Kasumi-1 (cell line): ENCODE measurements around the gene GNG4.

Experiments
- DNase-seq, 2 experiments: peaks; one replicate each; lab custom pipeline; 2025; lab: John Stamatoyannopoulos, UW

The GNG4 gene

DNA sequence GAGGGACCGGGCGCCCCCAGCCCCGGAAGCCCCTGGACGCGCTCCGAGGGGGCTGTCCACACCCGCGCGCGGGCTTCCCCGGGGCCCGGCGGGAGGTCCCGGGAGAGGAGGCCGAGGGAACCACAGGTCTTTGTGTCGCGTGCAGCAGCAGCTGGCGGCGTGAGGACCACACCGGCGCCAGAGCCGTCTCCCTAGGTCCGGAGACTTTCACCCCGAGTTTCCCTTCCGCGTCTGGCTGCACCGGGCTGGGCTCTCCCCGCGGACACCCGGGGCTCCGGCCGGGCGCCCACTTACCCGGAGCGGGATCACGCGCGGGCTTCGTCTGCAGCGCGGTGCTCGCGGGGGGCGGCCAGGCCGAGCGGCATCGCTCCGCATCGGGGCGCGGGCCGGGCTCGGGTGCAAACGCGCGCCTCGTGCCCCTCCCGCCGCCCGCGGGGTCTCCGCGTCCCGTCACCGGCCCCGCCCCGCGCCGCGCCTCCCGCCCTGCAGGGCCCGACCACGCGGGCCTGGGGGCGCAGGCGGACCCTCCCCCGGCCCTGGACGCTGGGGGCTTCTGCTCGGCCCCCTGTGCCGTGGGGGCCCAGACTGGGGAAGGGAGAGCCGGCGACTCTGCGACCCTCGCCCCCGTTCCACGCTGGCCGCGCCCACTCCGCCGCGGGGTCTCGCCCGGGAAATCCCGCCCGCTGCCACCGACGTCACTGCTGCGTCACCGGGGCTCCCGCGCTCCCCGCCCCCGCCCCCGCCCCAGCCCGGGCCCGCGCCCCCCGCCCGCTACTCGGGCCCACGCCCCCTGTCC is at the start of gene GNG4:
Gene GNG4 (minus strand): TSS at position 417 of the 796 bp plus-strand sequence. CDS start 65,946 bp downstream, outside the sequence.
- no peak for DNase-seq

DNA sequence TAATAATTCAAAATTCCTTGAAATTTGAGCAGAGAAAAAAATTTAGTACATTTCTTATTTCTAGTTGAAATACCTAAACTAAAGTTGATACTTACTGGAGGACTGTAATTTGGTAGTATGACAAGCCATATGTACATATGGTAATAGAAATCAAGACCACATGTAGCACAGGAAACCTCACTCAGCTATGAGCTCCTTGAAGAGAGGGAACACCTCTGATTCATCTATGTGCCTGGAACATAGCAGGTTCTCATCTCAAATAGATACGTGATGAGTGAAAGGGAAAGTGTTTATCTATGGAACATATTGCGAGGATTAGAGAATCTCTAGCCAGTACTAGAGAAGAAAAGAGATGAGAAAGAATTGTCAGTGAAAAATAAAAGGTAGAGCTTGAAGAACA is 47.9 kb upstream of the GNG4 start:
- DNase-seq, result no peak

DNA sequence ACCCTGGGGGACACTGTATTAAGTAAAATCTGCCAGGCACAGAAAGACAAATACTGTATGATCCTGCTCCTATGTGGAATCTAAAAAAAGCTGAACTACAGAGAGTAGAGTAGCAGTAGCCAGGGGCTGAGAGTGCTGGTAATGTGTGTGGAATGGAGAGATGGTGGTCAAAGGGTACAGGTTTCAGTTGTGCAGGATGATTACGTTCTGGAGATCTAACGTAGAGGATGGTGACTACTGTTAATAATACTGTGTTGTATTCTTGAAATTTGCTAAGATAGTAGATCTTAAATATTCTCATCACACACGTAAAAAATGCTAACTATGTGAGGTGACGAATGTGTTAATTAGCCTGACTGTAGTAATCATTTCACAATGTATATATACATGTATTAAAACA is 39.8 kb upstream of the GNG4 start:
- DNase-seq, result no peak

DNA sequence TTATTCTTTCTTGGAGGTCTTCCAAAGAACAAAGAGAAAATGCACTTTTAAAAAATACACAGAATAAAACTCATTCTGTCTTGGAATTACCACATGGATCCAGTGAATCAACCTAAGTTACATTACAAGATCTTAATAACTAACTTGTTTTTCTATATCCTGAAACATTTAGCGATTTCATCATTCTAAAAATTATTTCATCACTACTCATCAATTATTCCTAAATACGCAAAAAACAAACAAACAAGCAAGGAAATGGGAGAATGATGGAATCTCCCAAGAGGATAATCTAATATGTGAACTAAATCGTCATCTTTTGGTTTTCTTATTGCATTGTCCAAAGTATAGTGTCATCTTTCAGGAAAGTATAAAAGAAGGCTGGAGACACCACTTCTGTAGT is 38.5 kb upstream of the GNG4 start:
- DNase-seq, result no peak

DNA sequence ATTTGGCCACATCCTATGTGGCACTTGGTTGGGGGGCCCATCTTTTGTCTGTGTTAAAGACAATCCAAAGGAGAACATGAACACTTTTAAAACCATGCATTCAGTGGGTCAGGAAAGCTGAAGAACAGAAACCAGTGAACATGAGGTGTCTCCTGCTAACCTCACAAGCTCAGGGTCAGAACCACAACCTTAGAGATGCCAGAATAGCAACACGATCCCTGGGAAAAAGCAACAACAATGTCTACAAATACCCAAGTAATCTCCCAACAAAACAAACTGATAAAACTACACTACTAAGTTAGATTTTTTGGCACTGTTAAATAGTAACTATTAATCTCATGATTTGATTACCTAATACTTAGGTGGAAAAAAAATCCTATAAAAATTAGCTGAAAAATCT is 34.1 kb upstream of the GNG4 start:
- no peak for DNase-seq

DNA sequence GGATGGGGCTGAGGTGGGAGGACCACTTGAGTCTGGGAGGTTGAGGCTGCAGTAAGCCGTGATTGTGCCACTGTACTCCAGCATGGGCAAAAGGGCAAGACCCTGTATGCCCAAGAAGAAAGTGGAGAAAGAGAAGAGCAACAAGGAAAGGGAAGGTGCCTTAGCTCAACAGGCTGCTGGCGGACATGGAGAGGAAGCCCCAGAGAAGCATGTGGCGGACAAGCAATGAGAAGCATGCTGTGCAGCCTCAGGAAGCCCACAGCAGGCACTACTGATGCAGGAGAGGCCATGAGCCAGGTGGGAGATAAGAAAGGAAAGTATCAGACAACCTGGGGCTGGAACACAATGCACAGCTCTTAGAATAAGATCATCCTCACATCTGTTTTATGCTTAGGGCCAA is 32.6 kb upstream of the GNG4 start:
- DNase-seq, result no peak

DNA sequence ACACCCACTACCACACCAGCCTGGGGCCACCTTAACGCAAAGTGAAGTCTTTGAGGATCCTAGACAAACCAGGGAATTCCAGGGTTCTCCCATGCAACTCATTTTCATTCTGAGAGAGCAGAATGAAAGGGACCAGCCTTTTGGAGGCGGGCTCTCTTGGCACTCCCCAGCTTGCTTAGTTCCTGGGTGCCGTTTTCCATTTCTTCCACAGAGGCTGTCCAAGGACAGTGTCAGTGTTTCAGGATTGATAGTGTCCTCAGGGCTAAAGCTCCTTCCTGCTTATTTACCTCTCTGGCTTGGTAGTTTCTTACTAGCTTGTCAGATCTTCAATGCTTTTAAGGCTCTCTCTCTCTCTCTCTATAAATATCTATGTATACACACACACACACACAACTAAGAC is 30.1 kb upstream of the GNG4 start:
- DNase-seq, result no peak

DNA sequence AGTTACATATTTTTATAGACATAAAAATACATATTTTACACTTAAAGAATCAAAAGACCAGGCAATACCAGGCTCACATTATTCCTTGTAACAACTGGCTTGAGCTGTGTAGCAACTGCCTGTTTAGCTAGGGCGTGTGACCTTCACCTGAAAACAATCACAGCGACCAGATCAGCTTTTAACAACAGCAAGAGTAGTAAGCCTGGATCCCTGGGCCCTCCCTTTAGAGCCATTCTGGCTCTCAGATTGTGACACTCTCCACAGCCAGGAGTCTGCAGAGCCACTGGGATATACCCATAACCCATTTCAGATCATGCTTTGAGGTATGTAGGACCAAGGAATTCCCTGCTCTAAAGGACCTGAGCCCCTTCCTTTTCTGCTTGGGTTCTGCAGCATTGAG is 29.4 kb upstream of the GNG4 start:
- no peak for DNase-seq

DNA sequence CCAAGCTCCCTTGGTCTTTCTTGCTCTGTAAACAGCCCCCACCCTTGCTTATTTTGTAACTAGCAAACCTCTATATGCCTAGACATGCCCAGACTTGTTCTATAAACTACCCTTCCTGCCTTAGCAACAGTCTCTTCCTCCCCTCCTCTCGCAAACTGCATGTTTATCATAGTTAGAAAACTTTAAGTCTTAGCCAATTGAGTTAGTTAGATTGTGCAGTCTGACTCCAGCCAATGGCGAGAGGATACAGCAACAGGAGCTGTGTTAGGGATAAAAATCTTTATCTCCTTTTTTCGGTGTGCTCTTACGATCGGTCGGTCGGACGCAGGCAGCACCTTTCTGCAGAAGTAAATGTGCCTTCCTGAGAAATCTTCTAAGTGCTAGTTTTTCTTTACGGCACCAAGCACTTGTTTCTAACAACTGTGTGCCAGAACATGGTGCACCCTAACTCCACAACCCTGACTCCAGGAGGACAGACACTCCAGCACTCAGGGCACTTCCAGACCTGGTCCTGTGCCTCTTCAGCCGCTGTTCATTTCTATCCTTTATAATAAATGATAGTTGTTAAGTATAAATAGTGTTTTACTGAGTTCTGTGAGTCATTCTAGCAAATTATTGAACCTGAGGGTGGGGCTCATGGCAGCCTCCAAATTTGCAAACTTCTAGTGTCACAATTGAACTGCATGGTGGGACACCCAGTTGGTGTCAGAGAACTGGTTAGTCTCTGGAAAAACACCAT is 25.7 kb upstream of the GNG4 start:
- DNase-seq, result no peak

DNA sequence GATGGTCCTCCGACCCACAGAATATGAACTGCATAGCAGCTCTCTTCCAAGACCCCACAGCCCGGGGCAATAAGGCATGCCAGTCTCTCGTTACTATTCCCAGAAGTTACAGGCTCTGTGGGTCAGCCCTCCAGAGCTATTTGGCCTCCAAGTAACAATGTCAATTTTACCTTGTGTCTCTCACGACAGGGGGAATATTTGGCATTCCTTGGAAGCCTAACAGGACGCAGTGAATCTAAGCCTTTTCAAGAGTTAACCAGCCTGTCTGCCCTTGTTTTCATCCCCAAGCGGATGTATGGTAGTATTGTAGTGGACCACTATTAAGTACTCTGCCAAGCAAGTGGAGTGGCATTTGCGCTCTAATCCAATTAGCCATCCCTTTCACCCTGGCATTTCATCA is 24.4 kb upstream of the GNG4 start:
- no peak for DNase-seq

DNA sequence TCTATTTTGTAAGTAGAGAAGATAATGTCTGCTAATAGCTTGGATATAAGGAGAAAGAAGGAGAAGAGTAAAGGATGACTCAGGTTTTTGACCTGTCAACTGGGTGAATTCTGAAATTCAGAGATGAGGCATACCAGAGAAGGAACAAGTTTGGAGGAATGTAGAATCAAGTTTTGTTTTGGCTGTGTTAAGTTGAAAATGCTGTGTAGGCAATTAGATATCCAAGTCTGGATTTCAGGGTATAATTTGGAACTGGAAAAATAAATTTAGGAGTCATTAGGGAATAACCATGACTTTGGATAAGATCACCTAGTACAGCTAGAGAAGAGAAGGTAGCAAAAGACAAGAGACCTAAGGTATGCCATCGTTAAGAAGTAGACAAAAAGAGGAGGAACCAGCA is 22.4 kb upstream of the GNG4 start:
- no peak for DNase-seq

DNA sequence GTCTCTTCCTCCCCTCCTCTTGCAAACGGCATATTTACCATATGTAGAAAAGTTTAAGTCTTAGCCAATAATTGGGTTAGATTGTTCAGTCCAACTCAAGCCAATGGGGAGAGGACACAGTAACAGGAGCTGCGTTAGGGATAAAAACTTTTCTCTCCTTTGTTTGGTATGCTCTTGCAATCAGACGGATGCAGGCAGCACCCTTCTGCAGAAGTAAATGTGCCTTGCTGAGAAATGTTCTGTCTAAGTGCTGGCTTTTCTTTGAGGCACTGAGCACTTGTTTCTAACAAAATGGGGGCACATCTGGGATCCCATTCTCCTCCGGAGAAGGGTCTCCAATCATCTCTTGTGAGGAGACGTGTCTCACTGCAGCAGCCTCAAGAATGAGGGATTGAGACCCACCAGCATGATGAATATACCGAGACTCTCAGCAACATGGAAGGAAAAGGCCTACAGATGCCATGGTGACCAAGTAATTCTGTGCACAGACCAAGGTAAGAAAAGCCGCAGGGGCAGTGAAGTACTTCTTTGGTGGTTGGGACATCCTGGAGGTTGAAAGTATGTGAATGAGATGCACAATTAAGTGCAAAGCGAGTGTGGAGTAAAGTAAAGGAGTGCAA is 20.7 kb upstream of the GNG4 start:
- DNase-seq, result no peak

DNA sequence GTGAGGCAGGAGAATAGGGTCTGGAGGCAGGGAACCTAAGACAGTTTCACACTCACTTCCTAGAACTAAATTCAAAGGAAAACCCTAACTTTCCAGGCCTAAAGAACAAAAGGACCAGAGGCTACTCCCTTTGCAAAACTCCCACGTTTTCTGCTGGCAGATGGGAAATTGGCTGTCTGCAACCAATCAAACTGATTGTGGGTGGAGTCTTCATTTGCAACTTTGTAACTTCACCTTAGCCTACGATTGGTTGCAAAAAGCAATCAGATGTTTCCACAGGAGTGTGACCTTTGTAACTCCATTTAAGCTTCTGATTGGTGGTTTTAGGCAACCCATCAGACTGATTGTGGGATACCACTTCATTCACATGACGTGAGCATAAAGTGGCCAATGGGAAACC is 19.7 kb upstream of the GNG4 start:
- no peak for DNase-seq

DNA sequence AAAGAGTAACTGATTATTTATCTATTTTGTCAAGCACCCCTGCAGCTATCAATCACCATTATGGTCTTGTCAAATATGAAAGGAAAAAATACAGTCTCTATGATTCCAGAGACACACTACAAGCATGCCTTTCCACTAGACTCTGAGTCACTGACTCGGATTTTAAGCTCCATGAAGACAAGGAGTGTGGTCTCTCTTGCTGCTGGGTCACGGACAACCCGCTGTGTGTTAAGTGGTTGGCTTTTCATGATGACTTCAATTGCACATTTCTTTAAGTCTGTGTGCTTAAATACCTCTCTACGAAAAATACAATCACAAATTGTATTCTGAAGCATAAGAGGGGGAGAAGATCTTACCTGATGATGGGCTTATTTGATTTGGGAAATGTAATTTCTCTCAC is 14.0 kb upstream of the GNG4 start:
- no peak for DNase-seq

DNA sequence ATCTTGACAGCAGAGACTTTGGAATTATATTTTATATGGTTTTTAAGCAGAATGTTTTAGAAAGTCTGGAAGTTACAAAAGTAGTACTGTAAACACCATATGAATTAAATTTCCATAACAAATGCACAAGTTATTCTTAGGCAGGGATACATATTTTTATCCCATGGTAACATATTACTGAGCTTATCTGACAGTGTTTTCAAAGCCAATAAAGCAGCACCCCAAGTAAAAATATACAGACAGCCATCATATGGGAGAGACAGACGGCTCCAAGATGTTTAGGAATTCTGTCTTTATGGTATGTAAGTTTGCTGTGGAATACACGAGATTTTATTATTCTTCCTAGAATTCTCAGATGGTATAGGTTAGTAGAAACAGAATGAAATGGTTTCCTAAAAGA is 12.0 kb upstream of the GNG4 start:
- DNase-seq, result no peak

DNA sequence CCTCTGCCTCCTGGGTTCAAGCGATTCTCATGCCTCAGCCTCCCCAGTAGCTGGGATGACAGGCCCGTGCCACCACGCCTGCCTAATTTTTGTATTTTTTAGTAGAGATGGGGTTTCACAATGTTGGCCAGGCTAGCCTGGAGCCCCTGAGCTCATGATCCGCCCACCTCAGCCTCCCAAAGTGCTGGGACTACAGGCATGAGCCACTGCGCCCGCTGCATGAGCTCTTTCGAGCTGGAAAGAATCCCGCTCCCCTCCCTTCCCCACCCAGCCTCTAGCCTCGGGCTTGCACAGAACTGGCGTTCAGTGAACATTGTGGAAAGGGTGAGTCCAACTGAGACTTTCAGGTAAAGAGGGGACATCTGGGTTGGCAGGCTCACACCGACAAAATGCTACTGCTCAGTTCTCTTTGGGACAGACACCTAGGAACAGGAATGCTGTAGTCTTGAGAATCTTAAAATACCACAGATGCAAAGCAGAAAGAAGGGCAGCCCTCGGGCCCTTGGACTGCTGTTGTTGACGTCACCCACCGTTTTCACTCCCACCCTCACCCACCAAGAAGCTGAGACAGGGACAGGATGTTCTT is 9.7 kb upstream of the GNG4 start:
- no peak for DNase-seq

DNA sequence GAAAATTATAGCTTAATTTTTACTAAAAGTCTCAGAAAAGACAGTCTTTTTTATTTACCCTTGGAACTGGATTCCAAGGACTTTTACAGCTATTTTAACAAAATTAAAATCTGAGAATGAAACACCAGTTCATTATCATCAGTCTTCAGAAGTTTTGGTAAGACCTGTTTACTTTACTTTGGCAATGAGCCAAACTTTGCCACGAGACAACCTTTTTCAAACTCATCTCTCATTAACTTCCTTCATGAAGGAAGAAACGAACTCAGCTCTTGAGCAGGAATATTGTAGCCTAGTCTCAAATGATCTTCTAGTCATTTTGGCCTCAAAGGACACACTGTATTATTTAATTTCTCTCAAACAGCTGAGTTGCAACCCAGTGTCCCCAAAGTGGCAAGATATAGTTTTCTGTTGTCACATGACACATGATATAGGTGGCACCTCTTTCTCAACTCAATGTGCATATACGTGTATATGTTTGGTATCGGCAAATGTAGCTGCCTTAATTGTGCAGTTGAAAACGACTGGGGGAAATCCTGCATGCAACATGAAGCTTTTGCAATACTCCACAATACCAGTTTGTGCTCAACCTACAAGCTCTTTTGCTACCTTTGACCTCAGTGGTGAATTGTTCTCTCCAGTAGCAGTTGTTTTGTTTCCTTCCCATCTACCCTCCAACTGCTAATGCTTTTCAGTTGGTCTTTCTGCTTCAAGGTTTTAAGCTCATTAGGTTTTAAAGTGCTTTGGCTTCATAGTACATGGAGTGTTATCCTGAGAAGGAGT is 8.4 kb upstream of the GNG4 start:
- no peak for DNase-seq

DNA sequence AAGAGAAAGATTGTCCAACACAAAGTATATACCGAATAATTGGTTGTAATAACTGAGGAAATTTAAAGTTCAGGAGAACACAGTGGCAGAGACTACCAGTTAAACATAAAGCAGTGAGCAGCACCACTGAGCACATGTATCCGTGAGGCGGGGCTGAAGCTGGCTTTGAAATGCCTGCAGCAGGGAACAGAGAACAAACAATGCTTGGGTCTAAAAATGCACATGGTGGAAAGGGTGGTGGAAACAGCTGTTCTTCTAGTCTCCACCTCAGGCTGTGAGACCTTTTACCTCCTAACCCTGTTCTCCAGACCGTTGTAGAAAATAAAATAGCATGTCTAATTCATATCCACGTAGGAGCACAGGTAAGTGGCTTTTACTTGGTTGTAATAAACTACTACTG is 7.7 kb upstream of the GNG4 start:
- no peak for DNase-seq

DNA sequence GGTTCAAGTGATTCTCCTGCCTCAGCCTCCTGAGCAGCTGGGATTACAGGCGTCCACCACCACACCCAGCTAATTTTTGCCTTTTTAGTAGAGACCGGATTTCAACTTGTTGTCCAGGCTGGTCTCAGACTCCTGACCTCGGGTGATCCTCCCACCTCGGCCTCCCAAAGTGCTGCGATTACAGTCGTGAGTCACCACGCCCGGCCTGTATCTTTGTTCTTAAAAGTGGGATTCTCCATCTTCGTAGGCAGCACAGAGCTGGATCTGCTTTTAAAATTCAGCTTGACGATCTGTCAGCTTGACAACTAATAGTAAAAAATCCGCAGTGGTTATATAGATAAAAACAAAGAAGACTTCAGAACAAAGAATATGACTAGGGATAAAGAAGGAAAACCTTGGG is 2.8 kb upstream of the GNG4 start:
- DNase-seq, result no peak

DNA sequence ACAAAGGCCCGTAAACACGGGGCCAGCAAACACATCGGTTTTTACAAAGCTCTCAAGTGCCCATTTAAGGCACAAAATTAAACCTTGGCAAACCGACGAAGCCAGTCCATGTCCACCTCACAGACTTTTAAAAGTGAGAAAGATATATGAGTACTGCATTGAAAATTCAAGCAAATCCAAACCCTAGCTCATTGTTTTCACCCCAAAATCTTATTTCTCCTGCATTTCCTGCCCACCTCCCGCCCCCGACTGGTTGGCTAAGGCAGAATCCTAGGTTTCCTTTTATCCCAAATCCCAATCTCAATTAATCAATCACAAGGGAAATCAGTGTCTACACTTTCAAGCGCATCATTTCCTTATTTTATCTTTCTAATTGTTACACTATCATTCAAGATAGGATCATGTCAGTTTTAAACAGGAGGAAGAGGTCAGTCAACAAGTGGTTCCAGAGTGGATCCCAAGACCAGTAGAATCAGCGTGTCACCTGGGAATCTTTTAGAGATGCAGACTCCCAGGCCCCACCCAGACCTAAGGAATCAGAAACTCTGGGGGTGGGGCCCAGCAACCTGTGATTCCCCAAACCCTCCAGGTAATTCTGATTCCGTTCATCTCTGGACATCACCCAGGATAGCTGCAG is 1.7 kb upstream of the GNG4 start:
- DNase-seq, result no peak

DNA sequence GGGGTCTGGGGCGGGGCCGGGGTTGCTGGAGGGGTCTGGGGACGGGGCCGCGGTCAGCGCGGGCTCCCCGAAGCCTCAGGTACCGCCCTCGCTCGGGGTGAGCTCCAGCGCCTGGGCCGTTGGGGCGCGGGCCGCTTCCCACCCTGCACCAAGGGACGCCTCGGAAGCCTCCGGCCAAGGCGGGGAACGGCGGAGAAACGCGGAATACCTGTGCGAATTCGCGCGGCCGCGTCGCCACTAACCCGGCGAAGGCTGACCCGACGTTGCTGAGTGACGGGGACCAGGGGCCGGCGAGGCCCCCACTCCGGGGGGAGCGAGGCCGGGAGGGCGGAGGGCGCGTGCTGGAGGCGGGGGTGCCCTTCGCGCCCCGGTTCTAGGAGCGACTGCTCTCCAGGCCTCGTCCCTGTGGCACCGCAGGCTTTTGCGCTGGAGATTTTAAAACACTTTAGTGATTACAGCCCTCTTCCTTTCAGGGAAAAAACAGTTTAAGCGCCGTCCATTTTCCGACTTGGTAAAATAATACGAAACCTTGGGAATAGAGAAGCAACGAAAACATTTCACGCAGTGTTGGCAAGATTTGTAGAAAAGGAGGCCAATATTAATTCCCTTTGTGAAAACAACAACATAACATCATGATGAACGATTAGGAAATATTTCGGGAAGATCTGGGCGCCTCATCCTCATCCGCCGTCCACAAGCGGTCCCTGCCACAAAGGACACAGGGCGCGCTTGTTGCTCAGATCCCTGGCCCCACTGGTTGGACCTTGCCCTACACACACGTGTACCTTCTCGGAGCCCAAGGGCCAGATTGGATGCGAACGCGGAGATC is 971 bp upstream of the GNG4 start:
- no peak for DNase-seq
